ENCODE results near the gene SUMF1. TPM values are rescaled to one million over a fixed set of nuclear protein-coding genes. Genes with fewer than 3 reads are reported as not detected.

Gene SUMF1
- total and polyA plus RNA-seq, 5 donors from 2014 or later = 10.5 to 28.0 (median 23.1) TPM

DNA sequence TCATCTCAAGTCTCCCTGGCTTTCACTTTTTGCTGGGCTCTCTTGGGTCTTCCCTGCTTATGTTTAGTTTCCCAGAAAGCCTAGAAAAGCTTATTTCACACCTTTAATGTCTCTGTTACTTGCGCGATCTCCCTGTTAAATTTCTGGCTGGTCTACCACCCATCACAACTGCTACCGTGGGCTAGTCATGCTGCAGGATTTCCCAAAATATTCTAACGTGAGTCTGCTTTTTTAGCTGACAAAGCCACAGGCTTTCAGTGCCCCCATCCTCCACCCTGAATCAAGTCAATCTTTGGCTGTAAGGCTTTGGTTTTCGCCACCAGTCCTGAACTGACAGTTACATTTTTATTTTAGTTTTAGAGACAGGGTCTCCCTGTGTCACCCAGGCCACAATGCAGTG, 74.1 kb downstream of the SUMF1 start:
- Histone ChIP-seq H3K4me3 (ENCODE audit: low read depth, low read length) (no peak overlapping the region), H3K27me3 (ENCODE audit: control insufficient read depth, insufficient read depth, low read length) (no peaks in the 10 kb centered on the region), H3K36me3 (ENCODE audit: control insufficient read depth, insufficient read depth, low read length) (peaks cover 10% of the 10 kb centered on the region), H3K27ac (ENCODE audit: insufficient read depth, low read length, poor library complexity, severe bottlenecking) (no peak overlapping the region), H3K9me3 (ENCODE audit: control insufficient read depth in 2 of 2, low read length in 2 of 2) (peaks cover 0 to 2% of the 10 kb centered on the region in 2 experiments), H3K4me1 (ENCODE audit: control insufficient read depth, insufficient read depth, low read length, poor library complexity, severe bottlenecking) (no peaks in the 10 kb centered on the region)
- DNase-seq (no peak), ATAC-seq (ENCODE audit: low read depth in 2 of 2) (no peak)
- Mint-ChIP-seq H3K27me3 (no peaks in the 10 kb centered on the region), H3K4me1 (peaks cover 8 to 22% (median 14%) of the 10 kb centered on the region in 4 donors), H3K9me3 (peaks cover 0 to 9% (median 1%) of the 10 kb centered on the region in 7 donors), H3K4me3 (no peak overlapping the region), H3K36me3 (peaks cover 39% of the 10 kb centered on the region), H3K27ac (no peak overlapping the region)

GRCh38 chr3:4387210-4388204, 79.6 kb downstream of the SUMF1 start:
- H3K9me3 Mint-ChIP-seq = peaks cover 0 to 9% (median 1%) of the 10 kb centered on the region in 7 donors
- no peak overlapping the region for H3K4me3 Mint-ChIP-seq
- H3K27me3 Mint-ChIP-seq = no peaks in the 10 kb centered on the region
- ATAC-seq (ENCODE audit: low read depth in 2 of 2) (no peak), DNase-seq (no peak)
- peaks cover 21% of the 10 kb centered on the region for H3K36me3 Mint-ChIP-seq
- H3K36me3 ChIP-seq (ENCODE audit: control insufficient read depth, insufficient read depth, low read length) = peaks cover 4% of the 10 kb centered on the region
- H3K4me1 Mint-ChIP-seq = peaks cover 0 to 29% (median 3%) of the 10 kb centered on the region in 4 donors
- no peak overlapping the region for H3K27ac Mint-ChIP-seq
- H3K9me3 ChIP-seq (ENCODE audit: control insufficient read depth in 2 of 2, low read length in 2 of 2) = peaks cover 0 to 2% of the 10 kb centered on the region in 2 experiments
- H3K4me1 ChIP-seq (ENCODE audit: control insufficient read depth, insufficient read depth, low read length, poor library complexity, severe bottlenecking) = no peaks in the 10 kb centered on the region
- no peak overlapping the region for H3K4me3 ChIP-seq (ENCODE audit: low read depth, low read length)
- H3K27me3 ChIP-seq (ENCODE audit: control insufficient read depth, insufficient read depth, low read length) = no peaks in the 10 kb centered on the region
- H3K27ac ChIP-seq (ENCODE audit: insufficient read depth, low read length, poor library complexity, severe bottlenecking) = no peak overlapping the region

- no peak for DNase-seq
- H3K27me3 Mint-ChIP-seq = no peaks in the 10 kb centered on the region
- Histone ChIP-seq H3K27me3 (ENCODE audit: control insufficient read depth, insufficient read depth, low read length) (no peaks in the 10 kb centered on the region), H3K36me3 (ENCODE audit: control insufficient read depth, insufficient read depth, low read length) (peaks cover under 1% of the 10 kb centered on the region), H3K9me3 (ENCODE audit: control insufficient read depth in 2 of 2, low read length in 2 of 2) (no peaks in the 10 kb centered on the region), H3K4me3 (ENCODE audit: low read depth, low read length) (no peak overlapping the region), H3K27ac (ENCODE audit: insufficient read depth, low read length, poor library complexity, severe bottlenecking) (no peak overlapping the region), H3K4me1 (ENCODE audit: control insufficient read depth, insufficient read depth, low read length, poor library complexity, severe bottlenecking) (no peaks in the 10 kb centered on the region)
- H3K36me3 Mint-ChIP-seq = peaks cover 23% of the 10 kb centered on the region
- no peak overlapping the region for H3K4me3 Mint-ChIP-seq
- peaks cover 0 to 5% (median 0%) of the 10 kb centered on the region in 7 donors for H3K9me3 Mint-ChIP-seq
- no peak for ATAC-seq (ENCODE audit: low read depth in 2 of 2)
- H3K27ac Mint-ChIP-seq = no peak overlapping the region
- H3K4me1 Mint-ChIP-seq = peaks cover 0 to 29% (median 5%) of the 10 kb centered on the region in 4 donors
Observed at GRCh38 chr3:4385201-4385600, 81.9 kb downstream of the SUMF1 start.

GRCh38 chr3:4380013-4380412, 87.1 kb downstream of the SUMF1 start:
- H3K27ac Mint-ChIP-seq = no peak overlapping the region
- no peaks in the 10 kb centered on the region for H3K27me3 Mint-ChIP-seq
- H3K36me3 Mint-ChIP-seq = peaks cover 41% of the 10 kb centered on the region

DNA sequence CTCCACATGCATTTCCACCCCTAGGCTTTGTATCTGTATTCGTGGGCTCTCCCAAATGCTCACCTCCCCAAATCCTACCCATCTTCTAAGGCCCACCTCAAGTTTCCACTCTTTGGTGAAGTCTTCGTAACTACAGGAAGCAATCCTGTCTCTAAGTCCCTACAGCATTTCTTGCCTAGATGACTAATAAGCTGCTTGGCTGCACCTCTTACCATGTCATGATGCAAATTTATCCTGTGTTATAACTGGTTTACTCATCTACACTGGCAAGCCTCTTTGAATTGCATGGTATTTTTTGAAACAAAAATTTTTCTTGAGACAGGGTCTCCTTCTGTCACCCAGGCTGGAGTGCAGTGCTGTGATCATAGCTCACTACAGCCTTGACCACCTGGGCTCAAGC, 90.6 kb downstream of the SUMF1 start:
- no peak for DNase-seq

More at GRCh38 chr3:4380013-4380412, 87.1 kb downstream of the SUMF1 start:
- ATAC-seq (ENCODE audit: low read depth in 2 of 2) (no peak), DNase-seq (no peak)
- H3K4me1 ChIP-seq (ENCODE audit: control insufficient read depth, insufficient read depth, low read length, poor library complexity, severe bottlenecking) = no peaks in the 10 kb centered on the region
- H3K9me3 ChIP-seq (ENCODE audit: control insufficient read depth in 2 of 2, low read length in 2 of 2) = no peaks in the 10 kb centered on the region
- H3K27me3 ChIP-seq (ENCODE audit: control insufficient read depth, insufficient read depth, low read length) = no peaks in the 10 kb centered on the region
- Mint-ChIP-seq H3K4me3 (no peak overlapping the region), H3K9me3 (peaks cover 0 to 12% (median 2%) of the 10 kb centered on the region in 7 donors), H3K4me1 (peaks cover 0 to 6% (median 1%) of the 10 kb centered on the region in 4 donors)
- peaks cover 14% of the 10 kb centered on the region for H3K36me3 ChIP-seq (ENCODE audit: control insufficient read depth, insufficient read depth, low read length)
- H3K27ac ChIP-seq (ENCODE audit: insufficient read depth, low read length, poor library complexity, severe bottlenecking) = no peak overlapping the region
- H3K4me3 ChIP-seq (ENCODE audit: low read depth, low read length) = no peak overlapping the region

DNA sequence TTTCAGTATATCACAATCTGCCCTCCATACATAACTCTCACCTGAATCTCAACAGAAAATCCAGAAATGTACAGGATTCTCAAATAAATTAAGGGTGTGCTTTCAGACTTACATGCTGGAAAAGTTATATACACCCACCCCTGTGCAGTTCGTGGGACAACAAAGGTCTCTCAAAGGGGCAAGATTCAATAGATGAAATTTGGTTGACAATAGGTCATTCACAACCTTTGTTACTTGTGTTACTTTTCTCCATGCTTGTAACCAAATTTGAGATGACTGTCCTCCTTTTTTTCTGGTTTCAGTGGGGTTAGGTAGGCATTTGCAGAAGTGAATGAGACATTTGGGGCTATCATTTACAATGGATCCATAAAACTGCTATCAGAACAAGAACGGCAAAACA, 91.2 kb downstream of the SUMF1 start:
- Mint-ChIP-seq H3K27me3 (no peaks in the 10 kb centered on the region), H3K4me1 (peaks cover 0 to 6% (median 1%) of the 10 kb centered on the region in 4 donors), H3K36me3 (peaks cover 66% of the 10 kb centered on the region), H3K4me3 (no peak overlapping the region), H3K27ac (no peak overlapping the region), H3K9me3 (peaks cover 2 to 28% (median 5%) of the 10 kb centered on the region in 7 donors)
- H3K4me3 ChIP-seq (ENCODE audit: low read depth, low read length) = no peak overlapping the region
- DNase-seq (no peak), ATAC-seq (ENCODE audit: low read depth in 2 of 2) (no peak)
- no peaks in the 10 kb centered on the region for H3K27me3 ChIP-seq (ENCODE audit: control insufficient read depth, insufficient read depth, low read length)
- peaks cover 13 to 14% of the 10 kb centered on the region in 2 experiments for H3K9me3 ChIP-seq (ENCODE audit: control insufficient read depth in 2 of 2, low read length in 2 of 2)
- no peak overlapping the region for H3K27ac ChIP-seq (ENCODE audit: insufficient read depth, low read length, poor library complexity, severe bottlenecking)
- H3K4me1 ChIP-seq (ENCODE audit: control insufficient read depth, insufficient read depth, low read length, poor library complexity, severe bottlenecking) = no peaks in the 10 kb centered on the region
- peaks cover 27% of the 10 kb centered on the region for H3K36me3 ChIP-seq (ENCODE audit: control insufficient read depth, insufficient read depth, low read length)

More for the DNA sequence above, 90.6 kb downstream of the SUMF1 start:
- no peaks in the 10 kb centered on the region for H3K27me3 ChIP-seq (ENCODE audit: control insufficient read depth, insufficient read depth, low read length)
- Mint-ChIP-seq H3K9me3 (peaks cover 2 to 28% (median 5%) of the 10 kb centered on the region in 7 donors), H3K27me3 (no peaks in the 10 kb centered on the region), H3K36me3 (peaks cover 64% of the 10 kb centered on the region), H3K4me3 (no peak overlapping the region), H3K4me1 (peaks cover 0 to 6% (median 1%) of the 10 kb centered on the region in 4 donors), H3K27ac (no peak overlapping the region)
- H3K9me3 ChIP-seq (ENCODE audit: control insufficient read depth in 2 of 2, low read length in 2 of 2) = peaks cover 13 to 14% of the 10 kb centered on the region in 2 experiments
- ATAC-seq (ENCODE audit: low read depth in 2 of 2) = no peak
- H3K4me1 ChIP-seq (ENCODE audit: control insufficient read depth, insufficient read depth, low read length, poor library complexity, severe bottlenecking) = no peaks in the 10 kb centered on the region
- peaks cover 27% of the 10 kb centered on the region for H3K36me3 ChIP-seq (ENCODE audit: control insufficient read depth, insufficient read depth, low read length)
- H3K27ac ChIP-seq (ENCODE audit: insufficient read depth, low read length, poor library complexity, severe bottlenecking) = no peak overlapping the region
- H3K4me3 ChIP-seq (ENCODE audit: low read depth, low read length) = no peak overlapping the region

GRCh38 chr3:4373669-4374068, 93.4 kb downstream of the SUMF1 start:
- Histone ChIP-seq H3K27ac (ENCODE audit: insufficient read depth, low read length, poor library complexity, severe bottlenecking) (no peak overlapping the region), H3K4me3 (ENCODE audit: low read depth, low read length) (no peak overlapping the region), H3K36me3 (ENCODE audit: control insufficient read depth, insufficient read depth, low read length) (peaks cover 24% of the 10 kb centered on the region), H3K9me3 (ENCODE audit: control insufficient read depth in 2 of 2, low read length in 2 of 2) (peaks cover 13 to 14% of the 10 kb centered on the region in 2 experiments), H3K4me1 (ENCODE audit: control insufficient read depth, insufficient read depth, low read length, poor library complexity, severe bottlenecking) (no peaks in the 10 kb centered on the region), H3K27me3 (ENCODE audit: control insufficient read depth, insufficient read depth, low read length) (no peaks in the 10 kb centered on the region)
- Mint-ChIP-seq H3K27ac (no peak overlapping the region), H3K27me3 (no peaks in the 10 kb centered on the region), H3K36me3 (peaks cover 60% of the 10 kb centered on the region), H3K4me1 (peaks cover 0 to 2% (median 0%) of the 10 kb centered on the region in 4 donors), H3K4me3 (no peak overlapping the region), H3K9me3 (peaks cover 2 to 21% (median 3%) of the 10 kb centered on the region in 7 donors)
- ATAC-seq (ENCODE audit: low read depth in 2 of 2) (no peak), DNase-seq (no peak)

Data from CD4-positive, CD25-positive, alpha-beta regulatory T cell (primary cell).